GM12874 (cell line): ENCODE measurements around the gene IGF1.

Experiments
- CTCF ChIP-seq: IDR thresholded peaks from 2 replicates; pipeline ENCODE4 v1.5.1; 2011; ENCODE audit warnings: low read depth, mild to moderate bottlenecking, control low read depth, low read length, moderate library complexity; ENCODE audit not compliant: insufficient read depth

IGF1 gene

DNA sequence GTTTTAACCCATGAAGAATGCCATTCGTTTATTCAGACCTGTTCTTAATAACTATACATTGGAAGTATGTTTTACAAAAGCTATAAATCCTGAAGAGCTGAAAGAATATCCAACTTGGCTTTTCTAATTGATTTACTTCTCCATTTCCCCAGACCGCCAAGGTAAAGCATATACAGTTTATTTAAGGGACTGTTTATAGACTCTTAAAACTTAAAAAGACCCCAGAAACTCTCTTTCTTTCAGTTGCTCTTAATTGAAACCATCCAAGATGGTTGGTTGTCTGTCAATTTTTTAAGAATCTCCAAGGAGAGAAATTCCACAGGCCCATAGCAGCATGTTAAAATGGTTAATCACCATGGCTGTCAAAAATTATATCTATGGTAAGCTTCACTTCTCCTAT is 8.8 kb downstream of the IGF1 start:
- TF ChIP-seq CTCF: no peak

- TF ChIP-seq CTCF: no peak
Measured at GRCh38 chr12:102470945-102471344, 9.4 kb downstream of the IGF1 start.

DNA sequence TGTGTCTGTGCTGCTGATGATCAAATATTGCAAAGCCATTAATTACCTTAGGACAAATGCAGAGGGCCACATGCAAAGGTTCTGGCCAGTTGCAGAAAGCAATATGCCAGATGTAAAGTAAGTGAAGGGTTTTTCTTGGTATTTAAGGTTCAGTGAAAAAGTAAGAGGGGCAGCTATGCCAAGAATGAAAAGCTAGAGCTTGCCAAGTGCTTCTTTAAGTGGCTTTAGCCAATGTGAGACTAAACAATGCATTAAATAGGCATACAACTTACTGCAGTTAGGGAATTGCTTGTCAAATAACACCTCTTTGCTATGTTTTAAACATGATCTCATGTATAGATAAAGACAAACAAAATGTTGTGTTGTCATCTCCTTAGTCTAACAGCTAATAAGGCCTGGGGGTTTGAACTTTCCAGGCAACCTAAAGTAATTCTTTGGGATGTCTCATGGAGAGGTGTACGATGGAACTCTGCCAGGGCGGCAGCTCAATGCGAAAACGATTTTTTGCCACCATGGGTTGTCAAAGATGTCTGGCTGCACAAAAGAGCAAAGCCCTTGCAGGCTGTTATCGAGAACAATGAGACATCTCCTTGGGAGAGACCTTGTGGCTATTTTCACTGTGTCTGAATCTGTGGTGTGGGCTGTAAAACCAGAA is 12.0 kb downstream of the IGF1 start:
- TF ChIP-seq CTCF: no peak

GRCh38 chr12:102465762-102466560 is 14.4 kb downstream of the IGF1 start:
- no peak for TF ChIP-seq CTCF

DNA sequence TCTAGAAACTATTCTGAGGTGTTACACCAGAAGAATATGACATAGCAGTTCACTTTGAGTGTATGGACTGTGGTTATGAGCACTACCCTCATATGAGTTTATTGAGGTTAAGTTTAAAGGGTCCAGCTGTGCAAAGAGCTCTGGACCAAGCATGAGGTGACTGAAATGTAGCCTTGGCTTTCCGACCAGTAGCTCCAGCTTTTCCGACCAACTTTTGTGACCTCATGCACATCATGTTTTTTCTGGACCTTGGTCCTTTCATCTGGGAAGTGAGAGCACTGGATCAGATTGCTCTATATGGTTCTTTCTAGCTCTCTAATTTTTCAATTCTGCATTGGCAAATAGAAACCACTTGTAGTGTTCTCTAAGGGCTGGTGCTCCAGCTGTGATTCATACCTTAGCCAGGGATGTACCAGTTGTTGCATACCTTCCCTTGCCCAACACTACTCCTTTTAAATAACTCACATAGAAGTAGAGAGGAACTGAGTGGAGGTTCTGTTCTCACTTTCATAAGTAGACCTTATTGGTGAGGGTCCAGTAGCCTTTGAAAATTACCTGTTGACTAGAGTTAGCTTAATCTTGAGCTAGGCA is 16.6 kb downstream of the IGF1 start:
- TF ChIP-seq CTCF: no peak

- TF ChIP-seq CTCF: no peak
Measured at GRCh38 chr12:102462795-102463465, 17.4 kb downstream of the IGF1 start.

- no peak for TF ChIP-seq CTCF
Measured at GRCh38 chr12:102462386-102462785, 18.0 kb downstream of the IGF1 start.
